SH-SY5Y (cell line): Measurements from ENCODE around the gene GPRC5B.

ENCODE experiments used
- GATA2 ChIP-seq: IDR thresholded peaks from 2 replicates; pipeline ENCODE4 v1.6.1; 2011; ENCODE audit warnings: mild to moderate bottlenecking, low read depth, low read length
- GATA3 ChIP-seq: IDR thresholded peaks from 2 replicates; pipeline ENCODE4 v1.6.1; 2011; ENCODE audit warnings: low read depth, mild to moderate bottlenecking, low read length, moderate library complexity

DNA sequence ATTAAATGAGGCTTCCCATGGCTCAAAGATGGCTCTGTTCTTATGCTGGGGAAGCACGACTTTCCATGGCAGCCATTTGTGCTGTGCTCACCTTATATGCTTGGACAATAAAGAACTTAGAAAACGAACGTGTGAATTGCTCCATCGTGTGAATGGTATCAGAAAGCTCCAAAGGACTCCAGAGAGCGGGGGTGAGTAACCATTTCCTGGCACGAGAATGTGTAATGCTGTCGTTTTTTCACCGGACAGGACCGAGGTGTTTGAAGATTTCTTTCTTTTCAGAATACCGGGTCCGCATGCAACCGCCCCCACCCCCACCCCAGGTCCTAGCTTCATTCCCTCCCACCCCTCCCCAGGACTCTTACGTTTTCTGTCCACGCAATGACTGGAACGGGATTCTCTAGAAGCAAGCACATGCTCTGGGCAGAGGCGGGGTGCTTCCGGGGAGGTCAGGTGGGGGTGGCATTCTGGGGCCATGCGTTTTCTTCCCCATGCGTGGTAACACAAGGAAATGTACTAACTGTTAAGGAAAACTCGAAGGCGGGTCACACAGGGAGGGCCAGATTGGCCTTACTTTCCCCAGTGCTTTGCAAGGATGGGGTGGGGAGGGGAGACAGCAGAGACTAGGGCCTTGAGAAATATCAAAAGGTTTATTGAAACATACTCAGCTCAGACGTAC, 26.2 kb downstream of the GPRC5B start:
- TF ChIP-seq GATA2 (no peak), GATA3 (no peak)
